ENCODE measurements around the gene NFATC3. TPM values are rescaled to one million over a fixed set of nuclear protein-coding genes. Genes with fewer than 3 reads are reported as not detected.

NFATC3 gene
- total RNA-seq, 1 experiment from 2014 or later = 4.6 TPM

GRCh38 chr16:68236137-68236825, 151.1 kb downstream of the NFATC3 start:
- no peak for DNase-seq
- no peaks in the 10 kb centered on the region for H3K9me3 ChIP-seq
- H3K36me3 ChIP-seq = no peaks in the 10 kb centered on the region
- H3K27me3 ChIP-seq = no peaks in the 10 kb centered on the region
- no peak overlapping the region for H3K4me3 ChIP-seq

DNA sequence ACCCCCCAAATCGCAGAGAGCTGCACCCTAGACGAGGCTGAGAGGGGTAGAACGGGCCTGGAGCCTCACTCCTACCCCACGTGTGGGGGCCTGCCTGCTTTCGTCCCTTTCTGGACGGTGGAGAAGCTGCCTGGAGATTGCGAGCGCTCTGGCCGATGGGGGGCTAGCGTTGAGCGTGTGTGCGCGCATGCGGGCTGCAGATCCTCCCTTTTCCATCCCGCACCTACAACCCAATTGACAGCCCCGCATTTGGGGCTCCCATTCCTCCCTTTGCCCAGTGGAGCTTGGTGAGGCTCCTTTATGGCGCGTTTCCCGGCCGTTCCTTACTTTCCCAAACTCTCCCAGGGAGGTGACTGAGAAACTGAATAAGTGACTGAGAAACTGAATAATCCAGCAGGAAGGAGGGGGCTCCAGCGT, 151.7 kb downstream of the NFATC3 start:
- DNase-seq = no peak
- H3K9me3 ChIP-seq = no peaks in the 10 kb centered on the region
- H3K27me3 ChIP-seq = no peaks in the 10 kb centered on the region
- no peaks in the 10 kb centered on the region for H3K36me3 ChIP-seq
- H3K4me3 ChIP-seq = peak overlapping the region; percentile 47

DNA sequence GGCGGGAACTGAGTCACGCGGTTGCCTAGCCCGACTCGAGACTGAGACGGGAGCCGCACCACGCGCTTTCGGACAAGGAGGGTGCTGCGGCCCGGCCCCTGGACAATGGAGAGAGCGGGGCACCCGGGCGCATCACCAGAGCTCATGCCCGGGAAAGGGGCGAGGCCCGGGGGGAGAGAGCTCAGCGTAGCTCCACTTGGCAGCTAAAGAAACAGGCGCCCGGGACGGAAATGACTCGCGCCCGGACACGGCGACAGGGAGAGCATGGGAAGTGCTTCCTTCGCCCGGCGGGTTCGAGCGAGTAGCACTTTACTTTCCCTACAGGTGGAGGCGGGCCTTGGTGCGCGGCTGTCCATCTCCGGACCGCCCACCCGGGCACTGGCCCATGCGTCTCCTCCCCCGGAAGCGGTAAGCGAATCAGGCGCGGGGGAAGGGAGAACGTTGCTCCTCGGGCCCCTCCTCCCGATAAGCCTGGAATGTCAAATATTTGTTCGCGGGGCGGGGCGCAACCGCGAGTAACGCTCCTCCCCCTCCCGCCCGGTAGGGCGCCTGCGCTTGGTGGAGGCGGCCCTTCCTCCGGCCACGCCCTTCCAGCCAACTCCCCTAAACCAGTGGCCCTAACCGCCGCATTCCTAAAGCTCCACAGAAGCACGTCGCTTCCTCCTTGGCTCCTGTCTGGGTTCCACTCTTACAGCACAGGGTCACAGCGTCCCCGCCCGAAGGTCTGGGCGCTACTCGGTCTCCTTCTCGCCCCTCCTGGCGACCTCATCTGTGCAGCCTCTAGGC, 152.3 kb downstream of the NFATC3 start:
- DNase-seq = peak; percentile 93
- Histone ChIP-seq H3K9me3 (no peaks in the 10 kb centered on the region), H3K36me3 (no peaks in the 10 kb centered on the region), H3K27me3 (no peaks in the 10 kb centered on the region), H3K4me3 (peak overlapping the region; percentile 47)

DNA sequence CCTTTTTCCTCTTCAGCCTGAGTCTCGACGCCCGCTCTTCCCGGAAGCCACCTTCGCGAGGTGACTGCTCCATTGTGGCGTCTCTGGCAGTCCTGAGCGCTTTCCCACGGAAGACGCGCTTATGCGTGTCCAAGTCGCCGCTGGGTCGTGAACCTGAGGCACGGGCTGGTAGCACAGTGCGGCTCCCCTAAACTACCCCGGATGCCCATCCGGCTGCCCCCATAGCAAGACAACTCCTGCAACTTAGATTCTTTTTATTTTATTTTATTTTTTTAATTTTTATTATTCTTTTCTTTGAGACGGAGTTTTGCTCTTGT, 152.8 kb downstream of the NFATC3 start:
- DNase-seq = no peak
- H3K9me3 ChIP-seq = no peaks in the 10 kb centered on the region
- H3K27me3 ChIP-seq = no peaks in the 10 kb centered on the region
- H3K36me3 ChIP-seq = no peaks in the 10 kb centered on the region
- H3K4me3 ChIP-seq = peak overlapping the region; percentile 47

DNA sequence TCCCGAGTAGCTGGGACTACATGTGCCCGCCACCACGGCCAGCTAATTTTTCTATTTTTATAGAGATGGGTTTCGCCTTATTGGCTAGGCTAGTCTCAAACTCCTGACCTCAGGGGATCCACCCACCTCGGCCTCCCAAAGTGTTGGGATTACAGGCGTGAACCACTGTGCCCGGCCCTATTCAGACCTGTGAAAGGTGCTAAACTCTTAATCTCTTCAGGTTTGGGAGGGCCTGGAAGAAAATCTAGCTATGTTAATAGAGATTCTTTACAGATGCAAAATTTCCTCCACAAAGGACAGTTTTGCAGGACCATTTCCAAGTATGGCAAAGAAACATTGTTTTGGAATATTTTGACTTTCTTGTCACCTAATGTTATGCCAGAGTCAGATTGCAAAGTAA, 156.9 kb downstream of the NFATC3 start:
- no peaks in the 10 kb centered on the region for H3K9me3 ChIP-seq
- no peak overlapping the region for H3K4me3 ChIP-seq
- no peaks in the 10 kb centered on the region for H3K27me3 ChIP-seq
- no peak for DNase-seq
- no peaks in the 10 kb centered on the region for H3K36me3 ChIP-seq

DNA sequence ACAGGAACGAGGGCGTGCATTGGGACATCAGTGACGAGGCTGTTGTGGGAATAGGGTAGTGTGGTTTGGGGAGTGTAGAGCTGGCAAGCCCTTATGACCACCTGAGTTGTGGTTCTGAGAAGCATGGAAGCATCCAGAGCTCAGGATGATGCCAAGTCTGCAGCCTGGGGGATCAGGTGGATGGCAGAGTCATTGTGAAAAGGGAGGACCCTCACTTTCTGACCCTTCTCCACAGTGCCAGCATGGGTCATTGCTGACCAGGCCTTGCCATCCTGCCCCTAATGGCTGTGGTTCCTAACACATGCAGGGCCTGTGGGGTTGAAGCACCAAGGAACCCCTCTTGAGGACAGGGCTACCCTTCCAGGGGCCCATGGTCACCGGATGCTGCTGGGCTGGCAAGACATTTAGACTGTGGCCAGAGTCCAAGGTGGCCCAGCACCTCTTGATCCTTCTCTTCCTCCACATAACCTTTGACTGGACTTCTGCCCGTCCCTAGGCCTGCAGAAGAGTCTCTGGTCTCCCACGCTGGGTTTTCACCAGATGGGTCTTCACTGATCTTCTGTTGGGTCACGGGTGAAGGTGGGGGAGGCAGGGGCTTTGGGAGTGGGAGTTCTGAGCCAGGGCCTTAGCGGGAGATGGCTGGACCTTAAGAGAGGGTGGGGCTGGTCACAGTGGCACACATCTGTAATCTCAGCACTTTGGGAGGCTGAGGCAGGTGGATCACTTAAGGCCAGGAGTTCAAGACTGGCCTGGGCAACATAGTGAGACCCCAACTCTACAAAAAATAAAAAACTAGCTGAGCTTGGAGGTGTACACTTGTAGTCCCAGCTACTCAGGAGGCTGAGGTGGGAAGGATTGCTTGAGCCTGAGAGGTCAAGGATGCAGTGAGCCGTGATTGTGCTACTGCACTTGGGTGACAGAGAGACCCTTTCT, 158.0 kb downstream of the NFATC3 start:
- H3K9me3 ChIP-seq = no peaks in the 10 kb centered on the region
- no peaks in the 10 kb centered on the region for H3K27me3 ChIP-seq
- no peak for DNase-seq
- no peaks in the 10 kb centered on the region for H3K36me3 ChIP-seq
- no peak overlapping the region for H3K4me3 ChIP-seq

- no peak for DNase-seq
- no peaks in the 10 kb centered on the region for H3K9me3 ChIP-seq
- H3K4me3 ChIP-seq = peak overlapping the region; percentile 82
- H3K27me3 ChIP-seq = no peaks in the 10 kb centered on the region
- no peaks in the 10 kb centered on the region for H3K36me3 ChIP-seq
Observed at GRCh38 chr16:68244481-68244902, 159.3 kb downstream of the NFATC3 start.

DNA sequence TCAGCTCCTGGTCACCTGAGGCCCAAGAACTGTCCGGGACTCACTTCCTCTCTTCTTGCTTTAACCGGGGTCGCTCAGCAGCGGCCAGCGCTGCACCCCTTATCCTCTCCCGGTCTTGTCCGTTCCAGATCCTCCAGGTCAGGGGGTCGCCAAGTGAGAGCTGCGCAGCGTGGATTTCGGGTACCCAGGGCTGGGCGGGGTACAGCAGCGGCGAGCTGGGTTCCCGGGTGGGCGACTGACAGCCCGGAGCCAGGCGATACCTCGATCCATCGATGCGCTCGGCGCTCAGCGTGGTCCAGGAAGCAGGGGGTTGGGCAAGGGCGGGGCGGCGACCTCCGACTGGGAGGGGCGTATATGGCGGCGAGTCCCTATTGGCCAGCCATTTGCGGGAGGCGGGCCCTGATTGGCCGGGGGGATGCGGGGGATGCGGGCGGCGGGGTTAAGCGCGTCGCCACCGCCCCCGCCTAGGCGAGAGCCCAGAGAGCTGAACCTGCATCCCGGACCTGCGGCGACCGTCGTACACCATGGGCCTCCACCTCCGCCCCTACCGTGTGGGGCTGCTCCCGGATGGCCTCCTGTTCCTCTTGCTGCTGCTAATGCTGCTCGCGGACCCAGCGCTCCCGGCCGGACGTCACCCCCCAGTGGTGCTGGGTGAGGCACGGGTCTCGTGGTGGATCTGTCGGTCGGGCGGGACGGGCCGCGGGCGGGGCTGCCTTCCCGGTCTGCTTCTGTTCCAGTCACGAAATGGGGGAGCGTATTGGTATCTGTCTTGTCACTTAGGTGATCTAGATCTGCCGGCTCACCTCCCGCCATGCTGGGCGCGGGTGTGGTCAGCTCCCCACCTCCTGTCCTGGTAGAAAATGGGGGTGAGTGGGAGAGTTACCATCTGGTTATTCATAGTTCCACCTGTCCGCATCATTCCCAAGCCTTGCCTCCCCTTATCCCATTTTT, 160.0 kb downstream of the NFATC3 start, which contains the start of gene PLA2G15:
TSS of gene PLA2G15 (plus strand) at position 471 of the 951 bp plus-strand sequence. CDS start at position 525, 54 bp downstream.
- no peaks in the 10 kb centered on the region for H3K36me3 ChIP-seq
- H3K27me3 ChIP-seq = no peaks in the 10 kb centered on the region
- peak; percentile 90 for DNase-seq
- H3K4me3 ChIP-seq = peak within 1 kb of the TSS; percentile 82
- H3K9me3 ChIP-seq = no peaks in the 10 kb centered on the region

DNA sequence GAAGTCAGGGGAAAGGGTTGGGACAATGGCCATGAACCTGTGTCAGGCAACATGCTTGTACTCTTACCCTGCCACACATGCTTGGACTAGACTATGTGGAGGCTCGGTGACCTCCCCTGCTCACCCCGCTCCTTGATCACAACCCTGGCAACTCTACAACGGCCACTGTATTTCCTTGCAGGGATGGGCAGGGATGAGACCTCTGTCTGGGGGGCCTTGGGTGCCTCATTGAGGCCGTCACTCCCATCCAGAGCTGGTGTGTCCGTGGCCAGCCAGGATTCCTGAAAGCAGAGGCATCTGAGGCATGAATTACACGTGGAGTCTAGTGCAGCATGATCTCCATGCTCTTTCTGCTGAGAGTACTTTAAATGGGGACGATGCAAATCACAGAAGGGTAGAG, 161.0 kb downstream of the NFATC3 start:
- no peaks in the 10 kb centered on the region for H3K9me3 ChIP-seq

DNA sequence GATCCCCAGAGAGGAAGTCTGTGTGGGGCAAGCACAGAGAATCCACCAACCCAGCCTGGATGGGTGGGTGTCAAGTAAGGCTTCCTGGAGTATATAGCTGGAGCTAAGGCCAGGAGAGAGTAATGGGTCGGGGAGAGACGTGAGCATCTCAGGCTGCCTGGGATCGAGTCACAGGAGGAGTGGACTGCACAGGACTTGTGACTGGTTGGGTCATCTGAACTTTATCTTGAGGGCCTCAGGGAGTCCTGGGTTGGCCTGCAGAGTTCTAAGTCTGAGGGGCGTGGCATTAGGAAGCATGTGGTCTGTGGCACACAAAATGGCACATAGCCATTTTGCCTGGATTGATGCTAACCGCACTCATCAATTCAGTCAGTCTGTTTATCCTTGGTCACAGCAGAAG, 161.5 kb downstream of the NFATC3 start:
- Histone ChIP-seq H3K4me3 (no peak overlapping the region), H3K9me3 (no peaks in the 10 kb centered on the region), H3K36me3 (no peaks in the 10 kb centered on the region), H3K27me3 (no peaks in the 10 kb centered on the region)
- DNase-seq = no peak

More for the DNA sequence above, 161.0 kb downstream of the NFATC3 start:
- Histone ChIP-seq H3K27me3 (no peaks in the 10 kb centered on the region), H3K4me3 (peak overlapping the region; percentile 82), H3K36me3 (no peaks in the 10 kb centered on the region)
- DNase-seq = no peak

DNA sequence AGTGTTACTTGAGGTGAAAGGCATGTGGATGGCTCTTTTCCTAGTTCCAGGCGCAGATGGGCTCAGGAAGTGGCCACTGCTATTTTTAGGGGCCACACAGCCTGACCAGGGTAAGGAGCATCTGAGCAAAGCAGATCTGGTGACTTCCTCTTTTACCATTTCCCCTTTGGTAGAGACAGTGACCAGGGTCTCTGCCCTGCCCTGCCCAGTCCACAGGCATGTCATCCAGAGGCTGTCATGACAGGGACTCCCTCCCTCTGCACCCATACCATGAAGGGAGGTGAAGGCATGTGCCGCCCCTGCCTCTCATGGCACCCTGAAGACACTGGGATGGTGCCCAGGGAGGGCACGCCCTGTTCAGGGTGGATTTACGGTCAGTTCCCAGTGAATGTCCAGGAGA, 162.2 kb downstream of the NFATC3 start:
- Histone ChIP-seq H3K9me3 (no peaks in the 10 kb centered on the region), H3K27me3 (no peaks in the 10 kb centered on the region), H3K36me3 (no peaks in the 10 kb centered on the region), H3K4me3 (no peak overlapping the region)
- DNase-seq = no peak

- H3K36me3 ChIP-seq = no peaks in the 10 kb centered on the region
- no peak overlapping the region for H3K4me3 ChIP-seq
- no peaks in the 10 kb centered on the region for H3K9me3 ChIP-seq
- H3K27me3 ChIP-seq = no peaks in the 10 kb centered on the region
- no peak for DNase-seq
Observed at GRCh38 chr16:68247932-68248331, 162.8 kb downstream of the NFATC3 start.

DNA sequence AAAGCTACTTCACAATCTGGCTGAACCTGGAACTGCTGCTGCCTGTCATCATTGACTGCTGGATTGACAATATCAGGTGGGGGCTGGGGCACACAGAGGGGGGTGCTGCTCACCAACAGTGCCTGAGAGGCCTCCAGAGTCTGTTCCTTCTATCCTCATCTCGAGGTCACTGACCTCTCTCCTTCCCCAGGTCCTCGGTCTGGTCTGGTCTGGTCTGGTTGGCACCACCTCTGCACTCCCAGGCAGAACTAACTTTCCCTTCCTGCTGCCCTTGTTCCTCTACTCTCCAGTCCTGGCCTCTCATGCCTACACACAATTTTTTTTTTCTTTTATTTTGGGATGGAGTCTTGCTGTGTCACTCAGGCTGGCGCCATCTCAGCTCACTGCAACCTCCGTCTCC, 164.2 kb downstream of the NFATC3 start:
- no peak overlapping the region for H3K4me3 ChIP-seq
- H3K9me3 ChIP-seq = no peaks in the 10 kb centered on the region
- no peak for DNase-seq
- no peaks in the 10 kb centered on the region for H3K27me3 ChIP-seq
- no peaks in the 10 kb centered on the region for H3K36me3 ChIP-seq

DNA sequence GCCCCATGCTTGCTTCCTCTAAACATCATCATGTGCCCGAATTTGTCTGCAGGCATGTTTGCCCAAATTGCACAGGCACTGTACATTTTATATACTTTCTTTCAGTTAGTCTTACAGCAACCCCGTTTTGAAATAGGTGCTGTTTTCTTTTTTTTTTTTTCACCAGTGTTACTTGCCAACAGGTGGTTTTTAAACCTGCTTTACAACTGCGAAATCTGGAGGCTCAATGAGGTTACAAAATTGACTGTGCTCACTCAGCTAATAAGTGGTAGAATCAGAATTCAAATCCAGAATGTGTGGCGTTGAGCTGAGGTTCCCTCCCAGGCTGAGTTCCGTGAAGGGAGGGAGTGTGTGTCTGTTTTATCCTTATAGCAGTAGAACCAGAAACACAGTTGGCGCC, 165.8 kb downstream of the NFATC3 start:
- DNase-seq = no peak
- no peaks in the 10 kb centered on the region for H3K36me3 ChIP-seq
- no peaks in the 10 kb centered on the region for H3K27me3 ChIP-seq
- no peak overlapping the region for H3K4me3 ChIP-seq
- no peaks in the 10 kb centered on the region for H3K9me3 ChIP-seq

DNA sequence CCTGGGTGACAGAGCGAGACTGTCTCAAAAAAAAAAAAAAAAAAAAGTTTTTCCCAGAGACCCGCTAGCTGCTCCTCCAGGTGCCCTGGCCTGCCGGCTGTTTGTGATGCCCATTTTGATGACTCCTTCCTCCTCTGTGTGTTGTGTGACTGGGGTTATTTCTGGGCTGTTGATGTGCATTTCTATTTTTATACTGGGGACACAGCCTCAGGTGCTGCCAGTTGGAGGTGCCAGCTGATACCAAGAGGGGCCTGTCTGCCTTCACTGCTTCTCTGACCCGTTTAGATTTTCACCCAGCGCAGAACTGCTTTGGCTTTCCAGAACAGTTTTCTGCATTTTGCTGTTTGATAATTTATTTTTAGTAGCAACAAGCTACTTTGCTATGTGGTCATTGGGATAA, 166.7 kb downstream of the NFATC3 start:
- no peaks in the 10 kb centered on the region for H3K9me3 ChIP-seq
- H3K27me3 ChIP-seq = no peaks in the 10 kb centered on the region
- H3K36me3 ChIP-seq = no peaks in the 10 kb centered on the region
- no peak for DNase-seq
- no peak overlapping the region for H3K4me3 ChIP-seq

DNA sequence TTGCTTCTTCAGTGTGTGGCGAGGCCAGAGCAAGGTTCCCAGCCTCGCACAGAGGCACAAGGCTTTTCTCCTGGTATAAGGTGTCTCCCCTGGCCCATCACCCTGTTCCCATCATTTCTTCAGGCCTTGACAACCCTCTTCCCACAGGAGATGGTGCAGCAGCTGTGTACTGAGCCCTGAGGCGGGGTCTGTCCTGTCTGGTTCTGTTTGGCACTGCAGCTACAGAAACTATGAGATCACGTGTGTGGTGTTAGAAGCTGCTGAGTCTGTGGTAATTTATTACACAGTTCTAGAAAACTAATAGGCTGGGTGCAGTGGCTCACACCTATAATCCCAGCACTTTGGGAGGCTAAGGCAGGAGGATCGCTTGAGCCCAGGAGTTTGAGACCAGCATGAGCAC, 167.2 kb downstream of the NFATC3 start:
- Histone ChIP-seq H3K9me3 (no peaks in the 10 kb centered on the region), H3K36me3 (no peaks in the 10 kb centered on the region), H3K27me3 (no peaks in the 10 kb centered on the region), H3K4me3 (no peak overlapping the region)
- no peak for DNase-seq
